ENCODE measurements around the gene APBB2.

GRCh38 chr4:41156574-41156973 lies 57.8 kb downstream of the APBB2 start:
- no peak for TF ChIP-seq CTCF (IDR thresholded peaks at IDR 0.05 in 2 of 3, conservative IDR thresholded peaks at IDR 0.05 in 1 of 3; ENCODE audit: control insufficient read depth in 2 of 3, extremely low read depth in 1 of 3, insufficient read depth in 1 of 3, low read depth in 3 of 3, low read length in 3 of 3)
- TF ChIP-seq EZH2 (IDR thresholded peaks at IDR 0.05; ENCODE audit: borderline replicate concordance, control insufficient read depth, low read depth, low read length) = no peak
- no peak for TF ChIP-seq EP300 (IDR thresholded peaks at IDR 0.05; ENCODE audit: borderline replicate concordance in 1 of 2, control insufficient read depth in 1 of 2, low read depth in 2 of 2, low read length in 2 of 2)
- TF ChIP-seq POLR2A (IDR thresholded peaks at IDR 0.05; ENCODE audit: low read depth, low read length) = no peak
- TF ChIP-seq ZNF274 (IDR thresholded peaks at IDR 0.05; ENCODE audit: insufficient read depth, insufficient read length) = no peak
- TF ChIP-seq KAT2A (conservative IDR thresholded peaks at IDR 0.05; ENCODE audit: control insufficient read depth, low read depth, low read length) = no peak
